Measurements from ENCODE around the gene BUD23.
"Not testable (repeated sequence)": the region's sequence is repeated elsewhere in the genome, so short reads cannot be mapped to it uniquely, and the experiment has no call there.

Gene BUD23

GRCh38 chr7:73701357-73701995 is 18.1 kb downstream of the BUD23 start:
- DNase-seq: no peak

GRCh38 chr7:73702226-73702625 is 18.8 kb downstream of the BUD23 start:
- DNase-seq: no peak

- no peak for DNase-seq
Measured at GRCh38 chr7:73702665-73703064, 19.3 kb downstream of the BUD23 start.

- DNase-seq: no peak
Measured at GRCh38 chr7:73703225-73703624, 19.8 kb downstream of the BUD23 start.

GRCh38 chr7:73703757-73704639 is 20.6 kb downstream of the BUD23 start:
- DNase-seq: no peak

GRCh38 chr7:73704640-73705550 is 21.5 kb downstream of the BUD23 start:
- no peak for DNase-seq

GRCh38 chr7:73705551-73705920 is 22.1 kb downstream of the BUD23 start:
- no peak for DNase-seq

- no peak for DNase-seq
Measured at GRCh38 chr7:73706126-73707044, 23.0 kb downstream of the BUD23 start.

GRCh38 chr7:73707045-73707631 is 23.7 kb downstream of the BUD23 start:
- DNase-seq: no peak

GRCh38 chr7:73708961-73709549 is 25.7 kb downstream of the BUD23 start:
- no peak for DNase-seq

GRCh38 chr7:73712773-73713172 is 29.4 kb downstream of the BUD23 start:
- no peak for DNase-seq

GRCh38 chr7:73713319-73713718 is 29.9 kb downstream of the BUD23 start:
- DNase-seq: not testable (repeated sequence)

GRCh38 chr7:73715648-73716317 is 32.4 kb downstream of the BUD23 start:
- no peak for DNase-seq

- no peak for DNase-seq
Measured at GRCh38 chr7:73716318-73716890, 33.0 kb downstream of the BUD23 start.

- DNase-seq: no peak
Measured at GRCh38 chr7:73717025-73717807, 33.8 kb downstream of the BUD23 start.

- no peak for DNase-seq
Measured at GRCh38 chr7:73717991-73718405, 34.6 kb downstream of the BUD23 start.

GRCh38 chr7:73718438-73718881 is 35.1 kb downstream of the BUD23 start:
- no peak for DNase-seq

- DNase-seq: no peak
Measured at GRCh38 chr7:73718905-73719805, 35.8 kb downstream of the BUD23 start, which contains the start of gene STX1A. Gene STX1A (minus strand): TSS chr7:73719669. CDS start chr7:73719631, 38 bp downstream.

Measured in NCI-H748 treated with DMSO at 0.1 percent for 48 hours (cell line).